ENCODE measurements around the gene PSMD3.

PSMD3 gene

DNA sequence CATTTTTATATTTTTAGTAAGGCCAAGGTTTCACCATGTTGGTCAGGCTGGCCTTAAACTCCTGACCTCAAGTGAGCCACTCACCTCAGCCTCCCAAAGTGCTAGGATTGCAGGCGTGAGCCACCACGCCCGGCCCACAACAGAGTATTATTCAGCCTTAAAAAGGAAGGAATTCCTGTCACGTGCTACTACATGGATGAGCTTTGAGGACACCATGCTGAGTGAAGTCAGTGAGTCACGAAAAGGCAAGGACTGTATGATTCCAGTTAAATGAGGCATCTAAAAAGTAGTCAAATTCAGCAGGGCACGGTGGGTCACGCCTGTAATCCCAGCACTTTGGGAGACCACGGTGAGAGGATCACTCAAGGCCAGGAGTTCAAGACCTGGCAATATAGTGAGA lies 44.3 kb downstream of the PSMD3 start:
- no peak for DNase-seq

DNA sequence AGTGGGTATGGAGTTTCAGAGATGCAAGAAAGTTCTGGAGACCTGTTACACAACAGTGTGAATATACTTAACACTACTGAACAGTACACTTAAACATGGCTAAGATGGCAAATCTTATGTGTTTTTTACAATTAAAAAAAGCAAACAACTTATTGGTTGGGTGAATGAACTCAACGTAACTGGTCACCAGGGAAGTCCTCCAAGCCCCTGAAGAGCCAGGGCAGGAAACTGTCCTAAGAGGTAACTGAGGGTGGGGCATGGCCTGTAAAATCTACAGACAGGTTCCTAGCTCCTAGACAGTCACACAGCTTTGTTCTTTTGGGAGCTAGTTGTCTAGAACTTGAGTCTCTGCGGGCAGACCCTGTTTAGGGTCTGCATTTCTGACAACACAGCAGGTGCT lies 45.0 kb downstream of the PSMD3 start:
- DNase-seq = no peak

GRCh38 chr17:40025991-40026815 lies 45.6 kb downstream of the PSMD3 start:
- peak; percentile 22 to 35 for DNase-seq

DNA sequence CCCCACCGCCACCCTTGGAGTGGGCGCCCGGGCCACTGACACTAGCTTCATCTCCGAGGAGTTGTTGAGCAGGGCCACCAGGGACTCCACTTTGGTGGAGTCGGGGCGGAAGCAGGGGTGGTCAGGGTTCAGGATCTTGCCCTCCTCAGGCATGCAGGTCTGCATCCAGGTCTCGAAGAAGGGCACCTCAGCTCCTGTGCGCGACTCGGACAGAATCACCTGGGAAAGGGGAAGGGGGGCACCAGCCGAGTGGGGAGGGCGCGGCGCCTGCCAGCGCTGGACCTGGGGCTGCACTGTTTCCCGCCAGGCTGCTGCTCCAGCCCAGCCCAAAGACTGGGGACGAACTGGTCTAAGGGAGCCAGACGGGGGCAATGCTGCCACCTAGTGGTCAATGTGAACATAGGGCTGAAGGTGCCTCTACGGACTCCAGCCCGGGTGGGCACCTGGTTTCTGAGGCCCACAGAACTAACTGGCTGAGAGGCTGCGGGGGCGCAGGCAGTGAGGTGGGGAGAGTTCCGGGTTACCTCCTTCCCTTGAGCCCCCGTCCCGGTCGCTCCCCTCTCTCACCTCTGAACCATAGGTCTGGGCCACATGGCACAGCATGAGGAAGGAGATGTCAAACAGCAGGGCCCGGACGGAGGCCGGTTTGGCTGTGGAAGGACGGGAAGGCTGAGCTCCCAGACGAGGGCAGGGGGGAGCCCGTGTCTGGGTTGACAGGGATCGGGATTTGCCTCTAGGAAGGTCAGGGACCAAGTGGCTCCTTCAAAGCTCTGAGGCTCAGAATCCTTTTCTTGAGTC lies 46.4 kb downstream of the PSMD3 start:
- DNase-seq = peak; percentile 74 to 77

GRCh38 chr17:40027614-40028012 lies 47.0 kb downstream of the PSMD3 start:
- no peak for DNase-seq

GRCh38 chr17:40028595-40028994 lies 48.0 kb downstream of the PSMD3 start:
- DNase-seq = no peak

DNA sequence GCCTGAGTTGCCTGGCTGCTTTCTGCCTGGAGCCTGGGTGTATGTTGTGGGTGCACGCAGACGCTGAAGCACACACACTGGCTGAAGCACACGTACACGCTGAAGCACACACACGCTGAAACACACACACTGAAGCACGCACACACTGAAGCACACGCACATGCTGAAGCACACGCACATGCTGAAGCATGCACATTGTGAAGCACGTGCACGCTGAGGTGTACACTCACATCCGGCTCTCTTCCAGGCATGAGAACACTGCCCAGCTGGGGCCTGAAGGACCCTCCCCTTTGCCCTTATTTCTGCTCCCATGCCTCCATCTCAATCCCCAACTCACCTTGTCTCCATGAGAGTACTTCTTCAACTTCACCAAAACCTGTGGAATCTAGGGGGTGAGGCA lies 51.1 kb downstream of the PSMD3 start:
- no peak for DNase-seq

DNA sequence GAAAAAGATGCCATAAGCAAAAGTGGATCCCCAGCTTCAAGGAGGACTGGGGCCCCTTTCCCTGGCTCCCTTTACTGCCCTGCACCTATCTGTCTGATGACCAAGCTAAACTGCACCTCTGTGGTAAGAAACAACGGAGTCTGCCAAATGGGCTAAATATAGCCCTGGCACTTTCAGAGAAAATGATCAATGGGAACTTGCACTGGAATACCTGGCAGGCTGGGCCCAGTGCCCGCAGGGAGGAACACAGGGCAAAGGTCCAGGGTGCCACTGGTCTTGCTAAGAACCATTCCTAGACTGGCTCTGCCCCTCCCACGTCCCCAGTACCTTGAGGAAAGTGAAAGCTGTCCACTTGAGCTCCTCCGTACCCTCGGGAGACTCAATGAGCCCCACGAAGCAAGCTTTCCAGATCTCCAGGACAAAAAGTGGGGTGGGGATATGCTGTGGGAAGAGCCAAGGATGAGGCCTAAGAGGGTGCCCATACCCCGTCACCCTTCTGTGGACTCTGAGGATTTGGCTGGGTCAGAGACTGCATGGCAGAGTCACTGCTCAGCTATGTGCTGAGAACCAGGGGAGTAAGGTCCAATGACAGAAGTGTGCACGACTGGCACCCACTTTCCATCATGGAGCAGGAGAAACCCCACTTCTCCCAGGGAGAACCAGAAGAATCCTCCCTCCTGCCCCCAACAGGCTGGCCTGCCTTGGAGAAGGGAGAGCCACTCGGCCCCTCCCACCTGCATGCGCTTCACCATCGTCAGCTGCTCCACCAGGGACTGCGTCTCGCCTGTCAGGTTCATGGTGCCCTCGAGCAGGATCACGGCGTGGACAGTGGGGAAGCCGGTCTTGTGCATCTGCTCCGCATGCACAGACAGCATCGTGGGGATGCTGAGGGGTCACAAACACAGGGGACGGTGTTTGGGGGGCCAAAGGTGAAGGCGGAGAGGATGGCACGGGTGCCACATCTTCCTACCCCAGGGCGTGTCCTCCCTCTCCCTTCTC lies 52.0 kb downstream of the PSMD3 start:
- DNase-seq = no peak

DNA sequence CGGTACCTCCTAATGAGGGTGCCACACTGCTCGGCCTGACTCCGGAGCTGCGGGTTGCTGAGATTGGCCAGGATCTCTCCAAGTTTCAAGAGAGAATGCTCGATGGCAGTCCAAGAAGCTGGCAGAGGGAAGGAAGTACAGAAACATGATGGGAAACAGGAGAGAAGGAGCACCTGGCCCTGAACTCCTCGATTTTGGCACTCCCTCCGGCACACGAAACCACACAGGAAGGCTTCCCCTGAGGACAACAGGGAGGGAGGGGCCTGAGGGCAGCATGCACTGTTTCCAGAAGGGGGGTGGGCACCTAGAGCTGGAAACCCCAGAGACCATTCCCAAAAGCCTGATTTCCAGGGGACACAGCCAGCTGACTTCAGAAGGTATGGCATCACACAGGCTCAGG lies 52.7 kb downstream of the PSMD3 start:
- DNase-seq = no peak

DNA sequence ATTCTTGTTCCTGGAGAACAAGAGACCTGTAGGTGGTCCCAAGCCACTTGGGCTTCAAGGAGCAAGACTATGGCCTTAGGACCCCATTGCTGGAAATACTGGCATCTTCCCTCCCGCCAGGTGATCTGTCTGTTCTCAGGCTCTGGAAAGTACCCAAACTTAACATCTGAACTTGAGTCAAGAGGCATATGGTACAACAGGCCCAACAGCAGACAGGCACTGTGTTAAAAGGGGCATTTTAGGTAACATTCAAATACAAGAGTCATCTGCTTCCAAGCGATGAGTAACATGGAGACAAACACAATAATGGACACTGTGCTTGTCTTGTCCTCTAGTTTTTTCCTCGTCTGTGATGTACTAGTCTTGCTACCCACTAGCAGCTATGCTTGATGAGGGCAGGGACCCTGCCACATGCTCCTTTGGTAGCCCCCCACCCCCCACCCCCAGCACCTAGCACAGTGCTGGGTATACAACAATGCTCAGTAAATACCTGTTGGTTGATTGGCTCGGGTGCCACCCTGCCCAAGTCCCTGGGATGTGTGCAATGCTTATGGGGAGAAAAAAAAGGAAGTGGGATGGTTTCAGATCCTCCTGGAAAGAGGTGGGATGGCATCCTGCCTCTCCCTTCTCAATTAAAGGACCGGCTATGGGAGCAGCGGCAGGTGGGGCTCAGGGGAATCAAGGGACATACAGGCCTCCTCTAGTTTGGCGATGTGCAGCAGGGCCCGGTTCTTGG lies 54.0 kb downstream of the PSMD3 start:
- DNase-seq = no peak

- DNase-seq = no peak
These were observed 54.6 kb downstream of the PSMD3 start for GRCh38 chr17:40035162-40035559.

- no peak for DNase-seq
These were observed 58.4 kb downstream of the PSMD3 start for GRCh38 chr17:40038882-40039513.

GRCh38 chr17:40041196-40041595 lies 60.6 kb downstream of the PSMD3 start:
- DNase-seq = no peak

All from activated CD4-positive, alpha-beta T cell treated with anti-CD3 and anti-CD28 coated beads for 4 hours (primary cell).